ENCODE data around the gene PSMG4. TPM values are rescaled to one million over a fixed set of nuclear protein-coding genes. Genes with fewer than 3 reads are reported as not detected.

The PSMG4 gene
- total and polyA plus RNA-seq, 8 donors, result 10.6 to 40.5 (median 17.4) TPM

GRCh38 chr6:3212261-3212660, 46.5 kb upstream of the PSMG4 start:
- peak overlapping the region in 2 of 4 donors; percentile 1 to 8 for H3K27ac ChIP-seq
- H3K27me3 ChIP-seq, result no peaks in the 10 kb centered on the region
- no peak for ATAC-seq
- H3K4me1 ChIP-seq, result no peaks in the 10 kb centered on the region
- intact Hi-C loops (cut with DNase I), result no loop called here
- no peaks in the 10 kb centered on the region for H3K36me3 ChIP-seq
- H3K4me3 ChIP-seq, result no peak overlapping the region
- no peak for TF ChIP-seq CTCF (IDR thresholded peaks at IDR 0.05)
- FAIRE-seq, result no peak
- no peak for DNase-seq
- 94 to 97% methylated on average over 6 of the region's 6 CpGs for WGBS, 2 donors
- H3K9me3 ChIP-seq, result no peaks in the 10 kb centered on the region

GRCh38 chr6:3213334-3213695, 45.4 kb upstream of the PSMG4 start:
- no peak for FAIRE-seq
- intact Hi-C loops (cut with DNase I), result no loop called here
- Histone ChIP-seq H3K4me3 (no peak overlapping the region), H3K9me3 (no peaks in the 10 kb centered on the region), H3K4me1 (no peaks in the 10 kb centered on the region), H3K27me3 (no peaks in the 10 kb centered on the region), H3K36me3 (no peaks in the 10 kb centered on the region), H3K27ac (no peak overlapping the region)
- no peak for ATAC-seq
- no peak for DNase-seq
- 87 to 94% methylated on average over 2 of the region's 2 CpGs for WGBS, 2 donors
- no peak for TF ChIP-seq CTCF (IDR thresholded peaks at IDR 0.05)

GRCh38 chr6:3214898-3215297, 43.8 kb upstream of the PSMG4 start:
- ATAC-seq, result no peak
- Histone ChIP-seq H3K27me3 (no peaks in the 10 kb centered on the region), H3K4me3 (no peak overlapping the region), H3K4me1 (no peaks in the 10 kb centered on the region), H3K9me3 (no peaks in the 10 kb centered on the region), H3K27ac (no peak overlapping the region), H3K36me3 (no peaks in the 10 kb centered on the region)
- no peak for DNase-seq
- WGBS, 2 donors, result 55 to 61% methylated on average over 3 of the region's 3 CpGs
- FAIRE-seq, result no peak
- no peak for TF ChIP-seq CTCF (IDR thresholded peaks at IDR 0.05)
- intact Hi-C loops (cut with DNase I), result no loop called here

DNA sequence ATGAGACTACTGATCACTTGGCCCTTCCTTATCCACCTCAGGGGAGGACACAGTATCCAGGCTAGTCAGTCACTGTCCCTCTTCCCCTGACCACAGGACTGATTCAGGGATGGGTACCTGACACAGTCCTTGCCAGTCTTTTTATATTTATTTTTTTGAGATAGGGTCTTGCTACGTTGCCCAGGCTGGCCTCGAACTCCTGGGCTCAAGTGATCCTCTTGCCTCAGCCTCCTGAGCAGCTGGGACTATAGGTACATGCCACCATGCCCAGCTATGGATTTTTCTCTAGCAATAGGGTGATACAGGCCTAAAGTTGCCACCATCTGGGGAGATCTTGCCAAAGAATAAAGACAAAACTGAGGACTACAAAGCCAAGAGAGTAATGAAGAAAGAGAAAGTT, 41.5 kb upstream of the PSMG4 start:
- Histone ChIP-seq H3K36me3 (no peaks in the 10 kb centered on the region), H3K4me1 (no peaks in the 10 kb centered on the region), H3K27me3 (no peaks in the 10 kb centered on the region), H3K27ac (no peak overlapping the region), H3K4me3 (no peak overlapping the region), H3K9me3 (no peaks in the 10 kb centered on the region)
- WGBS, 2 donors, result 80 to 93% methylated on average over 2 of the region's 2 CpGs
- ATAC-seq (no peak), DNase-seq (no peak), FAIRE-seq (no peak)
- intact Hi-C loops (cut with DNase I), result no loop called here
- no peak for TF ChIP-seq CTCF (IDR thresholded peaks at IDR 0.05)

GRCh38 chr6:3218266-3218665, 40.5 kb upstream of the PSMG4 start:
- no peak overlapping the region for H3K27ac ChIP-seq
- FAIRE-seq (no peak), DNase-seq (no peak), ATAC-seq (no peak)
- H3K27me3 ChIP-seq, result no peaks in the 10 kb centered on the region
- WGBS, 2 donors, result 82 to 85% methylated on average over 10 of the region's 10 CpGs
- no peaks in the 10 kb centered on the region for H3K9me3 ChIP-seq
- intact Hi-C loops (cut with DNase I), result no loop called here
- no peaks in the 10 kb centered on the region for H3K36me3 ChIP-seq
- no peak for TF ChIP-seq CTCF (IDR thresholded peaks at IDR 0.05)
- H3K4me3 ChIP-seq, result no peak overlapping the region
- H3K4me1 ChIP-seq, result no peaks in the 10 kb centered on the region

Measured in pancreas (tissue), 10 donors.